Thoracic aorta (tissue), 2 donors: ENCODE results near the gene ASAP2. TPM values are rescaled to one million over a fixed set of nuclear protein-coding genes. Genes with fewer than 3 reads are reported as not detected.

Experiments used
- ATAC-seq: fragments of 150-250 bp; one replicate; pipeline ENCODE4 v1.8.0; 2017; ENCODE audit warnings: low read depth; ENCODE audit not compliant: insufficient number of reproducible peaks, low FRiP score
- DNase-seq: peaks from one replicate; pipeline ENCODE4 v3.0.0-alpha.2; 2020; ENCODE audit warnings: low spot score
- H3K27ac ChIP-seq, 2 donors: fragments of 200-600 bp; sonication (generic); 1 replicate in 1 of 2; 2 replicates in 1 of 2; pipeline ENCODE4 v1.5.1; 2016; ENCODE audit warnings: mild to moderate bottlenecking in 2 of 2, moderate library complexity in 2 of 2
- H3K27me3 ChIP-seq: fragments of 200-600 bp; sonication (generic); replicated peaks from 2 replicates; pipeline ENCODE4 v1.6.0; 2016; ENCODE audit warnings: mild to moderate bottlenecking; ENCODE audit not compliant: insufficient read depth
- H3K36me3 ChIP-seq: fragments of 200-600 bp; sonication (generic); one replicate; pipeline ENCODE4 v1.5.1; 2016
- H3K4me1 ChIP-seq, 2 donors: fragments of 200-600 bp; sonication (generic); 1 replicate in 1 of 2; 2 replicates in 1 of 2; pipeline versions ENCODE4 v1.5.1 to v1.6.0; 2016; ENCODE audit warnings: low read depth in 2 of 2, mild to moderate bottlenecking in 1 of 2; ENCODE audit not compliant: control insufficient read depth in 1 of 2
- H3K4me3 ChIP-seq: fragments of 200-600 bp; sonication (generic); 2 replicates; pipeline ENCODE4 v1.5.1; 2016; ENCODE audit warnings: mild to moderate bottlenecking
- H3K9me3 ChIP-seq: fragments of 200-600 bp; sonication (generic); 2 replicates; pipeline ENCODE4 v1.5.1; 2016
- total RNA-seq, 2 donors: library from RNA; depleted of rRNA; stranded (reverse); fragments of >200 nt; gene quantifications; one replicate each; pipeline versions ENCODE4 v1.1.0 to v1.2.3, GENCODE V29; 2016
- TF ChIP-seq, protein P1 (sequence below): fragments of 200-600 bp; sonication (generic); IDR thresholded peaks from one replicate; pipeline ENCODE4 v1.5.1; 2019; ENCODE audit warnings: antibody characterized with exemption

The ASAP2 gene
- total RNA-seq, 2 donors from 2014 or later = 58.1 to 102 TPM

DNA sequence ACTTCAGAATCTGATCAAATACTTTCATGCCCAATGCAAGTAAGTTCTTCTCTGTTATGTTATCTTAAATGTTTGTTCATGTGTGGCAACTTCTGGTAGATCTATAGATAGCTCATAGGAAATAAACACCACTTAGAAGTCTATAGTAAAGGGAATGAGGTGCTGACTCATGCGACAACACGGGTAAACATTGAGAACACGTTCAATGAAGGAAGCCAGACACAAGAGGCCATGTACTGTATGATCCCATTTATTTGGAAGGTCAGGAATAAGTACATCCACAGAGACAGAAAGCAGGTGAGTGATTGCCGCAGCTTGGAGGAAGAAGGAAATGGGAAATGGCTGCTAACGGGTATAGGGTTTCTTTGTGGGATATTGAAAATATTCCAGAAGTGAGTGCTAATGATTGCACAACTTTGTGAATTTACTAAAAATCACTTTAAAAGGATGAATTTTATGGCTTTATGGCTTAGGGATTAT, 121.3 kb downstream of the ASAP2 start:
- Histone ChIP-seq H3K4me1 (peaks cover 0 to 38% of the 10 kb centered on the region in 2 donors), H3K36me3 (peaks cover 8% of the 10 kb centered on the region), H3K9me3 (no peaks in the 10 kb centered on the region), H3K27me3 (no peaks in the 10 kb centered on the region), H3K27ac (no peak overlapping the region), H3K4me3 (no peak overlapping the region)
- TF ChIP-seq, protein P1, sequence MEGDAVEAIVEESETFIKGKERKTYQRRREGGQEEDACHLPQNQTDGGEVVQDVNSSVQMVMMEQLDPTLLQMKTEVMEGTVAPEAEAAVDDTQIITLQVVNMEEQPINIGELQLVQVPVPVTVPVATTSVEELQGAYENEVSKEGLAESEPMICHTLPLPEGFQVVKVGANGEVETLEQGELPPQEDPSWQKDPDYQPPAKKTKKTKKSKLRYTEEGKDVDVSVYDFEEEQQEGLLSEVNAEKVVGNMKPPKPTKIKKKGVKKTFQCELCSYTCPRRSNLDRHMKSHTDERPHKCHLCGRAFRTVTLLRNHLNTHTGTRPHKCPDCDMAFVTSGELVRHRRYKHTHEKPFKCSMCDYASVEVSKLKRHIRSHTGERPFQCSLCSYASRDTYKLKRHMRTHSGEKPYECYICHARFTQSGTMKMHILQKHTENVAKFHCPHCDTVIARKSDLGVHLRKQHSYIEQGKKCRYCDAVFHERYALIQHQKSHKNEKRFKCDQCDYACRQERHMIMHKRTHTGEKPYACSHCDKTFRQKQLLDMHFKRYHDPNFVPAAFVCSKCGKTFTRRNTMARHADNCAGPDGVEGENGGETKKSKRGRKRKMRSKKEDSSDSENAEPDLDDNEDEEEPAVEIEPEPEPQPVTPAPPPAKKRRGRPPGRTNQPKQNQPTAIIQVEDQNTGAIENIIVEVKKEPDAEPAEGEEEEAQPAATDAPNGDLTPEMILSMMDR = no peak
- no peak for DNase-seq
- no peak for ATAC-seq

DNA sequence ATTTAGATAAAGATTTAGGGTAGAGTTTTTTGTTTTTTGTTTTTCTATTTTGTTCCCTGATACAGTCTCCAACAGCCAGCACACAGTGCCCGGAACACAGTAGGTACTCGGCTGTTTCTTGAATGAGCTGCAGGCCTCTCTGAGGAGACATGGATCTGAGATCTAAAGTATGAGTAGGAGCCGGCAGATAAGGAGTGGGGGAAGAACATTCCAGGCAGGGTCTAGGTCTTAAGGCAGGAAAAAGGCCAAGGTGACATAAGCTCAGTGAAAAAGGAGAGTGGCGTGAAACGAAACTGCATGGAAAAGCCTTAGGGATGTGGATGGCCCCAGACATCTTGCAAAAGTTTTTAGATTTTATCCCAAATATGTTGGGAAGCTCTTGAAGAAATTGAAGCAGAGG, 122.3 kb downstream of the ASAP2 start:
- no peak for DNase-seq
- TF ChIP-seq, protein P1 = no peak
- ATAC-seq = no peak
- H3K27me3 ChIP-seq = no peaks in the 10 kb centered on the region
- H3K9me3 ChIP-seq = no peaks in the 10 kb centered on the region
- peaks cover 1% of the 10 kb centered on the region for H3K36me3 ChIP-seq
- no peak overlapping the region for H3K4me3 ChIP-seq
- peaks cover 0 to 48% of the 10 kb centered on the region in 2 donors for H3K4me1 ChIP-seq
- peak overlapping the region; percentile 25 to 35 for H3K27ac ChIP-seq

DNA sequence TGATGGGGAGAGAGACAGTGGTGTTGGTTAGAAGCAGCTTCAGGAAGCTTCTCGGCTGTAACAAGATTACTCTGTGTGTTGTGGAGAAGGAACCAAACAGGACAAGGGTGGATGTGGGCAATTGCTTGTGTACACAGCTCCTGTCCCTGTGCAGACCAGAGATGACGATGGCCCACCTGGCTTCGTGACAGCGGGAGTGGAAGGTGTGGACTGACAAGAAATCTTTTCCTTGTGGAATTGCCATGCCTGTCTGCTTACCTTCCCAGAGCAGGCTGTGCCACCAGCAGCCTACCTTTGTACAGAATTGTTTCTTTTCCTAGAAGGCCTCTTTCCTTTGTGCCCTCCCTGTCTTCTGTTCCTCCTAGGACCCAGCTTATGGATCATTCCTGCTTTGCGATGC, 122.9 kb downstream of the ASAP2 start:
- peak overlapping the region in 1 of 2 donors; percentile 25 for H3K27ac ChIP-seq
- DNase-seq = no peak

DNA sequence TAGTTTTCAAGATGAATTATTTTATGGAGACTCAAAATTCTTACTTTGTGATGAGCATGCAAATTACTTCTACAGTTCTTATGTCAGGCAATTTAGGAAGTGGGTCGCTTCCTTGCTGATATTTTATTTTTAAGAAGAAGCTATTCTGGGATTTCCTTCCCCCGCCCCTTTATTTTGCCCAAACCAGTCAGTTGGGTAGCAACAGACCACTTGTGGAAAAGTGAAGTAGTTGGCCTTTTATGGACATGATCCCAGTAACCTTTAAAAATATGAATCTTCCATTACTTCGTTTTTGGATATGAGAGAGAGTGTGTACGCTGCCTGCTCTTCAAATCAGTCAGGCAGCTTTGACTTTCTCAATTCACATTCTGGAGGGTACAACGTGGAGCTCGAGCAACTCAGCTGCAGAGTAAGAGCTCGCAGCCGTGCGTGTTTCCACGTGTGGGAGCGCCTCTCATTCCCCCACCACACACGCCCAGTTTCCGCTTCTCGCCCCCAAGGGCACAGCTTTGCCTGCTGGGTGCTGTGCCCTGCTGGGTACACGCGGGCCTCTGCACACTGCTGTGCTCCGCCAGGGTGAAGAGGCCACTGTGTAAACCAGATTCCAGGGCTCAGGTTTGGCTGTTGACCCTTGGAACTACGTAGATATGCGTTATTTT, 124.1 kb downstream of the ASAP2 start:
- peak overlapping the region; percentile 25 to 44 for H3K27ac ChIP-seq

More for the DNA sequence above, 122.9 kb downstream of the ASAP2 start:
- TF ChIP-seq, protein P1 = no peak
- Histone ChIP-seq H3K4me1 (peaks cover 0 to 48% of the 10 kb centered on the region in 2 donors), H3K4me3 (no peak overlapping the region), H3K27me3 (no peaks in the 10 kb centered on the region), H3K9me3 (no peaks in the 10 kb centered on the region), H3K36me3 (no peaks in the 10 kb centered on the region)
- ATAC-seq = no peak

DNA sequence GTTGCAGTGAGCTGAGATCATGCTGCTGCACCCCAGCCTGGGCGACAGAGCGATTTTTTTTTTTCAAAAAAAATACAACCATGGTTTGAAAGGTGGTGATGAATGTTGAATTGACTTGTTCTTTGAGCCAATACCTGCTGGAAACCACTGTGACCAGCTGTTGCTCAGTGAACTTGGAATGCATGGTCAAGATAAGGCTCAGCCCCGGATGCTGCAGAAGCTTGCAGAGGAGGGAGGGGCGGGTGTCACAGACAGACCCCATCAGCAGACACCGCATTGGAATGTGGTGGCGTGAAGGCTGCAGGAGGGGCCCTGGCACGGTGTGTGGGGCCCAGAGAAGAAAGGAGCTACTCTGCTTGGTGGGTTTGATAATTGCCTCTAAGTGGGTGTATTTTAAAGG, 125.1 kb downstream of the ASAP2 start:
- TF ChIP-seq, protein P1 = no peak
- Histone ChIP-seq H3K27ac (peak overlapping the region in 1 of 2 donors; percentile 25), H3K36me3 (peaks cover 7% of the 10 kb centered on the region), H3K27me3 (no peaks in the 10 kb centered on the region), H3K9me3 (no peaks in the 10 kb centered on the region), H3K4me3 (no peak overlapping the region), H3K4me1 (peaks cover 0 to 52% of the 10 kb centered on the region in 2 donors)
- ATAC-seq (no peak), DNase-seq (no peak)

More for the DNA sequence above, 124.1 kb downstream of the ASAP2 start:
- TF ChIP-seq, protein P1 = no peak
- no peak for DNase-seq
- Histone ChIP-seq H3K4me1 (peaks cover 0 to 48% of the 10 kb centered on the region in 2 donors), H3K36me3 (peaks cover 7% of the 10 kb centered on the region), H3K27me3 (no peaks in the 10 kb centered on the region), H3K9me3 (no peaks in the 10 kb centered on the region), H3K4me3 (no peak overlapping the region)
- no peak for ATAC-seq
